Measurements from ENCODE around the gene ALK.

ALK gene

GRCh38 chr2:29601321-29601720 is 320.1 kb downstream of the ALK start:
- Histone ChIP-seq H3K27ac (no peak overlapping the region), H3K4me3 (ENCODE audit: low read depth in 1 of 2, low read length in 1 of 2) (no peak overlapping the region), H3K9me3 (no peaks in the 10 kb centered on the region), H3K36me3 (no peaks in the 10 kb centered on the region), H3K4me1 (ENCODE audit: control insufficient read depth in 1 of 2, insufficient read depth in 1 of 2, low read depth in 1 of 2, low read length in 1 of 2) (no peaks in the 10 kb centered on the region), H3K27me3 (no peaks in the 10 kb centered on the region)
- TF ChIP-seq CTCF (IDR thresholded peaks at IDR 0.05): no peak

- no peak for TF ChIP-seq CTCF (IDR thresholded peaks at IDR 0.05)
- Histone ChIP-seq H3K36me3 (no peaks in the 10 kb centered on the region), H3K27ac (no peak overlapping the region), H3K4me3 (ENCODE audit: low read depth in 1 of 2, low read length in 1 of 2) (no peak overlapping the region), H3K27me3 (no peaks in the 10 kb centered on the region), H3K9me3 (no peaks in the 10 kb centered on the region), H3K4me1 (ENCODE audit: control insufficient read depth in 1 of 2, insufficient read depth in 1 of 2, low read depth in 1 of 2, low read length in 1 of 2) (no peaks in the 10 kb centered on the region)
These were observed 321.4 kb downstream of the ALK start for GRCh38 chr2:29599946-29600345.

GRCh38 chr2:29598978-29599377 is 322.4 kb downstream of the ALK start:
- H3K4me1 ChIP-seq (ENCODE audit: control insufficient read depth in 1 of 2, insufficient read depth in 1 of 2, low read depth in 1 of 2, low read length in 1 of 2): no peaks in the 10 kb centered on the region
- H3K27me3 ChIP-seq: no peaks in the 10 kb centered on the region
- no peaks in the 10 kb centered on the region for H3K9me3 ChIP-seq
- H3K36me3 ChIP-seq: no peaks in the 10 kb centered on the region
- TF ChIP-seq CTCF (IDR thresholded peaks at IDR 0.05): no peak
- no peak overlapping the region for H3K4me3 ChIP-seq (ENCODE audit: low read depth in 1 of 2, low read length in 1 of 2)
- H3K27ac ChIP-seq: no peak overlapping the region

GRCh38 chr2:29597035-29597434 is 324.4 kb downstream of the ALK start:
- Histone ChIP-seq H3K9me3 (no peaks in the 10 kb centered on the region), H3K4me3 (ENCODE audit: low read depth in 1 of 2, low read length in 1 of 2) (no peak overlapping the region), H3K27ac (no peak overlapping the region), H3K27me3 (no peaks in the 10 kb centered on the region), H3K4me1 (ENCODE audit: control insufficient read depth in 1 of 2, insufficient read depth in 1 of 2, low read depth in 1 of 2, low read length in 1 of 2) (no peaks in the 10 kb centered on the region), H3K36me3 (no peaks in the 10 kb centered on the region)
- TF ChIP-seq CTCF (IDR thresholded peaks at IDR 0.05): no peak

GRCh38 chr2:29596584-29596983 is 324.8 kb downstream of the ALK start:
- no peaks in the 10 kb centered on the region for H3K9me3 ChIP-seq
- no peak overlapping the region for H3K27ac ChIP-seq
- TF ChIP-seq CTCF (IDR thresholded peaks at IDR 0.05): no peak
- no peak overlapping the region for H3K4me3 ChIP-seq (ENCODE audit: low read depth in 1 of 2, low read length in 1 of 2)
- no peaks in the 10 kb centered on the region for H3K4me1 ChIP-seq (ENCODE audit: control insufficient read depth in 1 of 2, insufficient read depth in 1 of 2, low read depth in 1 of 2, low read length in 1 of 2)
- no peaks in the 10 kb centered on the region for H3K27me3 ChIP-seq
- no peaks in the 10 kb centered on the region for H3K36me3 ChIP-seq

GRCh38 chr2:29591600-29591999 is 329.8 kb downstream of the ALK start:
- no peak for TF ChIP-seq CTCF (IDR thresholded peaks at IDR 0.05)
- Histone ChIP-seq H3K27ac (no peak overlapping the region), H3K4me3 (ENCODE audit: low read depth in 1 of 2, low read length in 1 of 2) (no peak overlapping the region), H3K36me3 (no peaks in the 10 kb centered on the region), H3K4me1 (ENCODE audit: control insufficient read depth in 1 of 2, insufficient read depth in 1 of 2, low read depth in 1 of 2, low read length in 1 of 2) (no peaks in the 10 kb centered on the region), H3K27me3 (no peaks in the 10 kb centered on the region), H3K9me3 (no peaks in the 10 kb centered on the region)
